Smooth muscle cell (in vitro differentiated cells): ENCODE results near the gene ATF6. TPM values are rescaled to one million over a fixed set of nuclear protein-coding genes. Genes with fewer than 3 reads are reported as not detected.

Source experiments
- DNase-seq: peaks from one replicate; lab custom pipeline; 2025; ENCODE audit not compliant: unreplicated experiment; lab: John Stamatoyannopoulos, UW
- H2AFZ ChIP-seq: fragments of 200-600 bp; sonication (generic); 2 replicates; pipeline ENCODE4 v1.6.0; 2016; ENCODE audit warnings: antibody characterized with exemption, low read depth, mild to moderate bottlenecking
- H3F3A ChIP-seq: fragments of 200-600 bp; sonication (generic); 2 replicates; pipeline ENCODE4 v1.6.0; 2017; ENCODE audit warnings: antibody characterized with exemption, low read depth
- H3K27ac ChIP-seq: fragments of 200-600 bp; sonication (generic); 2 replicates; pipeline ENCODE4 v1.5.1; 2016; ENCODE audit warnings: low read depth, mild to moderate bottlenecking
- H3K27me3 ChIP-seq: fragments of 200-600 bp; sonication (generic); 2 replicates; pipeline ENCODE4 v1.6.1; 2016; ENCODE audit warnings: low read depth, mild to moderate bottlenecking
- H3K36me3 ChIP-seq: fragments of 200-600 bp; sonication (generic); 2 replicates; pipeline ENCODE4 v1.5.1; 2016; ENCODE audit warnings: low read depth
- H3K4me1 ChIP-seq: fragments of 200-600 bp; sonication (generic); 2 replicates; pipeline ENCODE4 v1.5.1; 2016; ENCODE audit warnings: low read depth
- H3K4me2 ChIP-seq: fragments of 200-600 bp; sonication (generic); 2 replicates; pipeline ENCODE4 v1.6.0; 2016; ENCODE audit warnings: mild to moderate bottlenecking
- H3K4me3 ChIP-seq: fragments of 200-600 bp; sonication (generic); 2 replicates; pipeline ENCODE4 v1.5.1; 2016; ENCODE audit warnings: mild to moderate bottlenecking
- H3K79me2 ChIP-seq: fragments of 200-600 bp; sonication (generic); 2 replicates; pipeline ENCODE4 v1.6.0; 2016; ENCODE audit warnings: low read depth, mild to moderate bottlenecking
- H3K9ac ChIP-seq: fragments of 200-600 bp; sonication (generic); 2 replicates; pipeline ENCODE4 v1.6.0; 2016; ENCODE audit warnings: low read depth
- H3K9me3 ChIP-seq: fragments of 200-600 bp; sonication (generic); replicated peaks from 2 replicates; pipeline ENCODE4 v1.5.1; 2016; ENCODE audit warnings: low read depth
- H4K20me1 ChIP-seq: fragments of 200-600 bp; sonication (generic); 2 replicates; pipeline ENCODE4 v1.6.0; 2016; ENCODE audit warnings: low read depth
- WGBS: methylation state at CpG from one replicate; pipeline ENCODE4 v1.1.7; 2016; ENCODE audit warnings: low lambda C conversion rate; 5-methylcytosine and 5-hydroxymethylcytosine counted together
- polyA plus RNA-seq: library from polyadenylated mRNA; unstranded; fragments of >200 nt; fragmentation: Nextera tagmentation; extraction: Ambion mirVana; gene quantifications from 2 replicates; pipeline ENCODE4 v1.2.1, GENCODE V29; 2016
- total RNA-seq: library from RNA; depleted of rRNA; stranded (reverse); fragments of >200 nt; gene quantifications from 2 replicates; pipeline ENCODE4 v1.2.3, GENCODE V29; 2014
- TF ChIP-seq, protein P1 (sequence below): fragments of 200-600 bp; sonication (generic); IDR thresholded peaks from 2 replicates; pipeline ENCODE4 v1.5.1; 2017; ENCODE audit warnings: borderline replicate concordance, mild to moderate bottlenecking, antibody characterized with exemption; ENCODE audit not compliant: insufficient read depth, poor library complexity, severe bottlenecking

ATF6 gene
- total and polyA plus RNA-seq, 2 experiments from 2014 or later: 7.8 to 22.9 TPM

DNA sequence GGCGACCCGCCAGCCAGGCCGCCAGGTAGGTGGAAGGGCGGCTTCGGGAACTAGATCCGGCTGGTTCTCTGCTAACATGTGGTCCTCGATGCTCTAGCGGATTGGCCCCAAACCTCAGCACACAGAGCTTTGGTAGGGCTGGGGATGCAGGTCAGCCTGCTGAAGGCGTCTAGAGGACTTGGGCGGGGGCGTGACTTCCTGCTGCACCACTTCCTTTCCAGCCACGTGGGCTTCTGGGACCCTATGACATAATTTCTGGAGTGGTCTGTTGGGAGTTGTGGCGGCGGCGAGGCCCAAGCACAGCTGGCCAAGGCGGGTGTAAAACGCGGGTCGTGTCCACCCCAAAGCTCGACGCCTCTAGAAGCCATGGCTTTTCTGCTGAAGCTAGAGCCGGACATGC, 124.5 kb downstream of the ATF6 start:
- H3F3A ChIP-seq: no peaks in the 10 kb centered on the region
- no peaks in the 10 kb centered on the region for H4K20me1 ChIP-seq
- H3K4me2 ChIP-seq: no peak overlapping the region
- H3K27ac ChIP-seq: no peak overlapping the region
- no peaks in the 10 kb centered on the region for H3K27me3 ChIP-seq
- no peaks in the 10 kb centered on the region for H3K36me3 ChIP-seq
- H2AFZ ChIP-seq: no peak overlapping the region
- no peaks in the 10 kb centered on the region for H3K4me1 ChIP-seq
- TF ChIP-seq, protein P1, sequence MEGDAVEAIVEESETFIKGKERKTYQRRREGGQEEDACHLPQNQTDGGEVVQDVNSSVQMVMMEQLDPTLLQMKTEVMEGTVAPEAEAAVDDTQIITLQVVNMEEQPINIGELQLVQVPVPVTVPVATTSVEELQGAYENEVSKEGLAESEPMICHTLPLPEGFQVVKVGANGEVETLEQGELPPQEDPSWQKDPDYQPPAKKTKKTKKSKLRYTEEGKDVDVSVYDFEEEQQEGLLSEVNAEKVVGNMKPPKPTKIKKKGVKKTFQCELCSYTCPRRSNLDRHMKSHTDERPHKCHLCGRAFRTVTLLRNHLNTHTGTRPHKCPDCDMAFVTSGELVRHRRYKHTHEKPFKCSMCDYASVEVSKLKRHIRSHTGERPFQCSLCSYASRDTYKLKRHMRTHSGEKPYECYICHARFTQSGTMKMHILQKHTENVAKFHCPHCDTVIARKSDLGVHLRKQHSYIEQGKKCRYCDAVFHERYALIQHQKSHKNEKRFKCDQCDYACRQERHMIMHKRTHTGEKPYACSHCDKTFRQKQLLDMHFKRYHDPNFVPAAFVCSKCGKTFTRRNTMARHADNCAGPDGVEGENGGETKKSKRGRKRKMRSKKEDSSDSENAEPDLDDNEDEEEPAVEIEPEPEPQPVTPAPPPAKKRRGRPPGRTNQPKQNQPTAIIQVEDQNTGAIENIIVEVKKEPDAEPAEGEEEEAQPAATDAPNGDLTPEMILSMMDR: no peak
- no peak overlapping the region for H3K4me3 ChIP-seq
- DNase-seq: no peak
- H3K79me2 ChIP-seq: no peaks in the 10 kb centered on the region
- no peaks in the 10 kb centered on the region for H3K9me3 ChIP-seq
- WGBS: 97% methylated on average over 22 of the region's 22 CpGs
- H3K9ac ChIP-seq: no peak overlapping the region

DNA sequence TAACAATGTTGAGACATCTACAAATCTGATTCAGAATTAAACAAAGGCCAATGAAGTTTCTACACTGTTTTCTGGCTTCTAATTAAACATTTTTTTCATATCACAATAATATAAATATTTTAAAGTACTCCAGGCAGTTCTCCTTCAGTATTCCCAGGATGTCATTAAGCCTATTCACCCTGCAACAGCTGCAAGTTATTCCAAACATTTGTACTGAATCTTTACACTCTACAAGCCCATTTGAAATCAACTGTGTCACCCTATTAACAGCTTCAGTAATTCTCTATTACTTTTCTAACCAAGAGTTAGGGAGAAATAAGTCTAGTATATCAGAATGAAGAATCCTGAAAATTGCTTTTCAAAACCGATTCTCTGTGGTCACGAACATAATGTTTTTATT, 133.0 kb downstream of the ATF6 start:
- Histone ChIP-seq H2AFZ (no peak overlapping the region), H3K9ac (no peak overlapping the region), H3K4me2 (no peak overlapping the region), H3K4me3 (no peak overlapping the region), H3F3A (no peaks in the 10 kb centered on the region), H3K27ac (no peak overlapping the region), H3K79me2 (no peaks in the 10 kb centered on the region), H4K20me1 (no peaks in the 10 kb centered on the region), H3K4me1 (no peaks in the 10 kb centered on the region), H3K27me3 (no peaks in the 10 kb centered on the region), H3K36me3 (no peaks in the 10 kb centered on the region), H3K9me3 (no peaks in the 10 kb centered on the region)
- TF ChIP-seq, protein P1: no peak
- DNase-seq: no peak
- 96% methylated on average over 2 of the region's 2 CpGs for WGBS

DNA sequence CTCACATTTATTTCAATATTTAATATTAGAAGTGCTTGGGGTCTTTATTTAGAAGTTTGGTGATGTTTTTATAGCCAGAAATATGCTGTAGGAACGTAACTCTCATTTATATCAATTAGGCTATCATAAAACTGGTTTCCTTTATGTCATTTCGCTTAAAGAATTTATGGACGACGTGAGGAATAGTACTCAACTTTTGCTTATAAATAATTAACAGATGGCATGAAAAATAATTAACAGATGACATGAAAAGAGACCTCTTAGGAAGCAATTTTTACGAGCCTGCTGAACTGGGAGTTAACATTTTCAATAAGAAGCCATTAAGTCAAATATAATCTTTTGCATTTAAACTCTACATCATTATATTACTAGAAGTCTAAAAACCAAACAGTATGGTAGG, 134.0 kb downstream of the ATF6 start:
- TF ChIP-seq, protein P1: no peak
- no peak overlapping the region for H3K9ac ChIP-seq
- no peaks in the 10 kb centered on the region for H3K27me3 ChIP-seq
- no peak overlapping the region for H3K4me3 ChIP-seq
- no peaks in the 10 kb centered on the region for H3K9me3 ChIP-seq
- H2AFZ ChIP-seq: no peak overlapping the region
- no peaks in the 10 kb centered on the region for H4K20me1 ChIP-seq
- DNase-seq: no peak
- 96% methylated on average over 5 of the region's 5 CpGs for WGBS
- no peak overlapping the region for H3K27ac ChIP-seq
- H3K4me2 ChIP-seq: no peak overlapping the region
- no peaks in the 10 kb centered on the region for H3K36me3 ChIP-seq
- H3F3A ChIP-seq: no peaks in the 10 kb centered on the region
- no peaks in the 10 kb centered on the region for H3K79me2 ChIP-seq
- no peaks in the 10 kb centered on the region for H3K4me1 ChIP-seq

DNA sequence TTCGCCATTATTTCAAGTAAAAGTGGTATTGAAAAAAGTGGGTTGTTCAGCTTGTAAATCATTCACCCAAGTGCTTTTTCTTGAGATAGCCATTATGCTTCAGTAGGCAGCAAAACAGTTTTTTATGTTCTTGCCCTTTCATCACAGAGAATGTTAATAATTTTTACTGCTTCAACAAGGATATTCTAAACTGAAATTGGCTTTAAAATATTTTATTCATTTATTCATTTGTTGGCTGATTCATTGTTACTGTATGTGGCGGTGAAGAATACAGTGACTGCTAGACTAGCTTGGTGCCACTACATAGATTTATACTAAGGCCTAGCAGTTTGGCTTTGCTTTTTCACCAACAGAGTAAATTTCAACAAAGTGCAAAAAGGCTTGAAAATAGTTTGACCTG, 136.1 kb downstream of the ATF6 start:
- Histone ChIP-seq H3K27me3 (no peaks in the 10 kb centered on the region), H3K4me2 (no peak overlapping the region), H4K20me1 (no peaks in the 10 kb centered on the region), H3K9me3 (no peaks in the 10 kb centered on the region), H3F3A (no peaks in the 10 kb centered on the region), H3K36me3 (no peaks in the 10 kb centered on the region), H3K4me1 (no peaks in the 10 kb centered on the region), H3K9ac (no peak overlapping the region), H3K4me3 (no peak overlapping the region), H2AFZ (no peak overlapping the region), H3K27ac (no peak overlapping the region), H3K79me2 (no peaks in the 10 kb centered on the region)
- TF ChIP-seq, protein P1: no peak
- 95% methylated on average over 2 of the region's 2 CpGs for WGBS
- DNase-seq: no peak
